GM19452 (cell line): ENCODE results near the gene MARVELD3.

Experiments
- ATAC-seq: cut with Tn5 transposase; IDR thresholded peaks from one replicate; pipeline ENCODE4 v1.9.1; 2021; ENCODE audit not compliant: unreplicated experiment

Gene MARVELD3

DNA sequence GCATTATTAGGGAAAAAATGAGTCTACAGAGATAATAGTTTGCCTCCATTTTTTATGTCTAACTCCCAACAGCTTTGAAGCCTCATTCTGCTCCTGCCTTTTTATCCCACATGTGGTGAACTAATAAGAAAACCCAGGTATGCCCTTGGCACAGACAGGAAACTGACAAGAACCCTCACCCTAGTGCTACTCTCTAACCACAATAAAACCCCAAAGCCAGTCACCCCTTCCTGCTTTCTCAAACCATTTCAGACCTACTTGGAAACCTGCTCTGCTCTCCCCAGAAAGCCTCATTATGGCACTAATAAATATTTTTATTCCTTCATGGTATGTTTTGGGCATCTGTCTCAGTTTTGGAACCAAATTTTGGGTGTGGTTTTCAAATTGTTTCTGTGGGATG, 3.9 kb upstream of the MARVELD3 start:
- ATAC-seq = no peak

DNA sequence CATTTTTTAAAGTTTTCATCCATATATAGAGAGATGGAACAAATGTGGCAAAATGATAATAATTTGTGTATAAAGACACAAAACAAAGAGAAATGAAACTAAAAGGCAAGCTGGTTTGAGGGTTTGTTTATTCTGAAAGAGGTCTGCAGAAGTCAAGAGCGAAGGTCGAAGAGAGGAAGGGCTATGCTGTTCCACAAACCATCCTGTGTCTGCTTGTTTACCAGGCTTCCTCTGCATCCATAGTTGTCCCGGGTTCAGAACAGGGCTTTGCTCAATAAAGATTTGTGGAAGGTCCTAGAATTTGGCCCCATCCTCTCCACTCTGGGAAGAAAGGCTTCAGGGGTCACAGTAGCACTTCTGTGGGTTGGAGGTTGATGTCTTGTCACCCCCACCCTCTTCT, 2.4 kb upstream of the MARVELD3 start:
- ATAC-seq = no peak

DNA sequence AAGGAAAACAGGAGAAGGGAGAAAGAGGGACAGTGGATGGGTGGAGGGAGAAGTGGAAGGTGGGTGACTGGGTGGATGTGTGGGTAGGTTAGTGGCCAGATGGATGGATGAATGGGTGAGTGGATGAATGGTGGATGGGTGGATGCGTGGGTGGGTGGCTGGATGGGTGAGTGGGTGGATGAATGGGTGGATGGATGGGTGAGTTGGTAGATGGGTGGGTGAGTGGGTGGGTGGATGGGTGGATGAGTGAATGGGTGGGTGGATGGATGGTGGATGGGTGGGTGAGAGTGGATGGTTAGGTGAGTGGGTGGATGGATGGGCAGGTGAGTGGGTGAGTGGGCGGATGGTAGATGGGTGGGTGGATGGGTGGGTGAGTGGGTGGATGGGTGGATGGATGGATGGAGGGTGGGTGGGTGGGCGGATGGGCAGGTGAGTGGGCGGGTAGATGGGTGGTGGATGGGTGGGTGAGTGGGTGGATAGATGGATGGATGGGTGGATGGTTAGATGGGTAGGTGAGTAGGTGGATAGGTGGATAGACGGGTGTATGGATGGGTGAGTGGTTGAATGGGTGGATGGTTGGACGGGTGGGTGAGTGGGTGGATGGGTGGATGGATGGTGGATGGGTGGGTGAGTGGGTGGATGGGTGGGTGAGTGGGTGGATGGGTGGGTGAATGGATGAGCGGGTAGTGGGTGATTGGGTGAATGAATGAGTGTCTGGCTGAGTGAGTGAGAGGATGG, 702 bp upstream of the MARVELD3 start:
- no peak for ATAC-seq

DNA sequence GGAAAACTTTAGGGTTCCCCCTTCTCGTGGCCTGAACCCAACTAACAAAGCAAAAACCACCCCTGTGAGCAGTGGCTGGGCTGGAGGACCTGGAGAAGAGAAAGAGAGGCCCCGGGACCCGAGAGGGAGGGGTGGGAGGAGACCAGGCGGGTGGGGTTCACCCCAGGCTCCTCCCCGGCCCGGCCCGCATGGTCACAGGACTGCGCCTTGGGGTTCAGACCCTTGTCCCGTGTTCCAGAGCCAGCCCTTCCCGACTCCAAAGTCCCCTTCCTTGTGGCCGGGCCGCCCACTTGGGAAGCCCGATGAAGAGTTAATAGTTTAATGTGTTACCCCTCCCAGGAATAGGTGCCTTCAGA, 852 bp downstream of the MARVELD3 start:
- ATAC-seq = no peak

GRCh38 chr16:71627731-71628181, 1.8 kb downstream of the MARVELD3 start:
- no peak for ATAC-seq

- ATAC-seq = no peak
Observed at GRCh38 chr16:71628810-71629209, 2.8 kb downstream of the MARVELD3 start.

GRCh38 chr16:71629278-71630016, 3.5 kb downstream of the MARVELD3 start:
- no peak for ATAC-seq

DNA sequence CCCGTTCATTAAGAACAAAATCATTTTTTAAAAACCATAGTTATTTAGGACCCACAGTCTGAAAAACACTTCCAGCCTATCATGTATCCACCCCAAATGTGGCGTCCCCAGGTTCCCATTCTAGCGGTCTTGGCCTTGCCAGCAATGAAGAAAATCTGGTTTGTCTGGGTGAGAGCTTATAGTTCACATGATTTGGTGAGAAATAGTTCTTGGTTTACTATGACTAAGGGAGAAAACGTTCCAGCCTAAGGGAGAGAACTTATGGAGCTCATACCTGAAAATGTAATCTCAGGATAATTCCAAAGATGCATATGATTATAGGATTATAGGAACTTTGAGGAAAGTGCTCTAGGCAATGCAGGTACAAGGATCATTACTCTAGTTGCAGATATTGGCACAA, 4.8 kb downstream of the MARVELD3 start:
- no peak for ATAC-seq

- no peak for ATAC-seq
Observed at GRCh38 chr16:71631776-71632175, 5.8 kb downstream of the MARVELD3 start.

DNA sequence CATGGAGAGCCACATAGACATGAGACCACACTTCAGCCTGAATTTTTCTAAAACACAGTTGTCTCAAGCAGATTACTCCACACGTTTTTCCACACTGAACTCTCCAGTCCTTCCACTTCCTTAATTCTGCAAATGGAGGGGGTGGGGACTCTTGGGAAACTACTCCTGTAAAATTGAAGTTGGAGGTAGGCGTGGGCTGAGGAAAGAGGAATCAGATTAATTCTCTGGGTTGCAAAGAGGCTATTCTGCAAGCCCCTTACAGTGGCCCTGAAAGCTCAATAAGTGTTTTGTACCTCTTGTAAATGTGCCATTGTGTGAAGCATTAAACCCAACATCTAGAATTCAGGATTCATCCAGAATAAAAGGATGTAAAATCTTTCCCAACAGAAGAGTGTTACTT, 9.6 kb downstream of the MARVELD3 start:
- no peak for ATAC-seq

- ATAC-seq = no peak
Observed at GRCh38 chr16:71637398-71637797, 11.4 kb downstream of the MARVELD3 start.

- no peak for ATAC-seq
Observed at GRCh38 chr16:71645450-71645849, 19.5 kb downstream of the MARVELD3 start.

GRCh38 chr16:71647391-71647790, 21.4 kb downstream of the MARVELD3 start:
- no peak for ATAC-seq

GRCh38 chr16:71648162-71648561, 22.2 kb downstream of the MARVELD3 start:
- ATAC-seq = no peak

DNA sequence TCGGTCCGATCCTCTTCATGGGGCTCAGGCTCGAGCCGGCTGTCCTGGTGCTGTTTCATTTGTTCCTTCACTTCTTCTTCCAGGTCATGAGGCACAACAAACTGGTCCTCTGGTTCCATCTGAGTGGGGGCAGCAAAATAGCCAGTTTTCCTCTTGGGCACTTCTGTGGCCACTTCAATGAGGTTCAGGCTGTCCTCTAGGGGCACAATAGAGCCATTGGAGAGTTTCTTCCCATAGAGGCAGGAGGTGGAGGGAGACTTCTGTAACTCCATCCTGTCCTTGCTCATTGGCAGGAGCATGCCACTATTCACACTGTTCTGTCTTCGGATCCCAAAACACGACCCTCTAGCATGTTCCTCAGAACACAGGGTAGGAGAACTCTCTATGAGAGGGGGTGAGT, 22.9 kb downstream of the MARVELD3 start:
- ATAC-seq = no peak

GRCh38 chr16:71649704-71650103, 23.7 kb downstream of the MARVELD3 start:
- ATAC-seq = no peak

DNA sequence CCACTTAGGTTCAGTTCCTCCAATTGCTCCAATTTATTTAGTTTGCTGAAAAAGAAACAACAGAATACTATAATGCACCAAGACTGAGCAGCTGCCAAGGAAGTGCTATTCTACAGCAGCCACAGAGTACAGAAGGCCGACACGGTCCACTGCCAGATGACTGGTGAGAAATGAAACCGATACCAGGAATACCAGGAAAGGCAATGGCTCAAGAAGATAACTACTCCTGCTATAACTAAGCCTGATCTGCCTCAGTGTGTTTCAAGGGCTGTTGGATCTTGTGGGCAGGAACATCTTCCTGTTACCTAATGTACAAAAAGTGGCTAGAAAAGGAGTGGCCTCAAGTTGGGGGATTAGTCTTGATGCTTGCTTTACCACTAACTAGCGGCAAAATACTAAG, 32.8 kb downstream of the MARVELD3 start:
- no peak for ATAC-seq

GRCh38 chr16:71659471-71659870, 33.5 kb downstream of the MARVELD3 start:
- no peak for ATAC-seq

DNA sequence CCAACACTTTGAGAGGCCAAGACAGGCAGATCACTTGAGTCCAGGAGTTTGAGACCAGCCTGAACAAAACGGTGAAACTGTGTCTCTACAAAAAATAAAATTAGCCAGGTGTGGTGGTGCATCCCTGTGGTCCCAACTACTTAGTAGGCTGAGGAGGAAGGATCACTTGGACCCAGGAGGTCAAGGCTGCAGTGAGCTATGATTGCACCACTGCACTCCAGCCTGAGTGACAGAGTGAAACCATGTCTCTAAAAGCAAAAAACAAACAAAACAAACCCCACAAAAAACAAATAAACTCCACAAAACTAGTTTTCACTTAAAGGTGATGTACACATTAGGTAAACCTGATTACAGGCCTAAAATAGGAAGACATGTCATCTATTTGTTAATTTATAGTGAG, 40.3 kb downstream of the MARVELD3 start:
- no peak for ATAC-seq

- no peak for ATAC-seq
Observed at GRCh38 chr16:71666928-71667707, 41.1 kb downstream of the MARVELD3 start.

DNA sequence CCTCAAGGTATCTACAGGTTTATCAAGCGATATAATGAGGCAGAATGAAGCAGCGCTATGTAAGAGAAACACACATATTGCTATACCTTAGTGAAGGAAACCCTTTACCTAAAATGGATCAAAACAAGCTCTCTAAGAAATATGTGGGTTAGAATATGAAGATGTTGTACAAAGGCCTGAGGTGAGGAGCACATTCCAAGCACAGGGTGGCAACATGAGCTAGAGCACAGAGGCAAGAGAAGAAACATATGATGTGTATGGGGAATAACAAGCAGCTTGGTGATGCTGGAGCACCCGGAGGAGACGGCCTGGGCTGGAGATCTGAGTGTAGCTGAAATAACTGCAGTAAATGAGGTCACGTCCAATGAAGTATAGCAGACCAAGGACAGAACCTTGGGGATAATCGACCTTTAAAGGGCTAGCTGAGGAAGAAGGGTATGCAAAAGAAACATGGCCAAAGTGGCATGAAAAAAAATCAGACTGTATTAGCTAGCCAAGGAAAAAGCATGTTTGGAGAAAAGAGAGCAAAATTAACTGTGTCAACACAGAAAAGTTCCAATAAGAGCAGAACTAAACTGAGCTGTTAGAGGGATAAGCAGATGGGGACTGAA, 44.0 kb downstream of the MARVELD3 start:
- ATAC-seq = no peak
